Ishikawa (cell line): ENCODE results near the gene NPHP4.

Experiments used
- CREB1 ChIP-seq: IDR thresholded peaks from 2 replicates; pipeline ENCODE4 v1.6.1; 2012; ENCODE audit warnings: low read depth
- EP300 ChIP-seq: IDR thresholded peaks from 2 replicates; pipeline ENCODE4 v1.6.1; 2012; ENCODE audit warnings: borderline replicate concordance
- MAX ChIP-seq: IDR thresholded peaks from 2 replicates; pipeline ENCODE4 v1.6.1; 2012
- REST ChIP-seq: IDR thresholded peaks from 2 replicates; pipeline ENCODE4 v1.6.1; 2012; ENCODE audit warnings: low read depth, mild to moderate bottlenecking
- TCF12 ChIP-seq: IDR thresholded peaks from 2 replicates; pipeline ENCODE4 v1.6.1; 2012; ENCODE audit warnings: low read depth
- YY1 ChIP-seq: IDR thresholded peaks from 2 replicates; pipeline ENCODE4 v1.6.1; 2012; ENCODE audit warnings: low read depth
- ZBTB7A ChIP-seq: IDR thresholded peaks from 2 replicates; pipeline ENCODE4 v1.6.1; 2012; ENCODE audit warnings: low read depth

GRCh38 chr1:5887971-5888361 lies 104.3 kb downstream of the NPHP4 start:
- TF ChIP-seq EP300 = no peak
- TF ChIP-seq YY1 = no peak
- no peak for TF ChIP-seq CREB1
- no peak for TF ChIP-seq TCF12
- TF ChIP-seq ZBTB7A = no peak
- TF ChIP-seq REST = no peak
- no peak for TF ChIP-seq MAX
